SHP77 treated with DMSO at 0.1 percent for 48 hours (cell line): ENCODE data around the gene NXN.
"Not testable (repeated sequence)": the region's sequence is repeated elsewhere in the genome, so short reads cannot be mapped to it uniquely, and the experiment has no call there.

Source experiments
- DNase-seq: peaks from one replicate; lab custom pipeline; 2025; lab: John Stamatoyannopoulos, UW

The NXN gene

DNA sequence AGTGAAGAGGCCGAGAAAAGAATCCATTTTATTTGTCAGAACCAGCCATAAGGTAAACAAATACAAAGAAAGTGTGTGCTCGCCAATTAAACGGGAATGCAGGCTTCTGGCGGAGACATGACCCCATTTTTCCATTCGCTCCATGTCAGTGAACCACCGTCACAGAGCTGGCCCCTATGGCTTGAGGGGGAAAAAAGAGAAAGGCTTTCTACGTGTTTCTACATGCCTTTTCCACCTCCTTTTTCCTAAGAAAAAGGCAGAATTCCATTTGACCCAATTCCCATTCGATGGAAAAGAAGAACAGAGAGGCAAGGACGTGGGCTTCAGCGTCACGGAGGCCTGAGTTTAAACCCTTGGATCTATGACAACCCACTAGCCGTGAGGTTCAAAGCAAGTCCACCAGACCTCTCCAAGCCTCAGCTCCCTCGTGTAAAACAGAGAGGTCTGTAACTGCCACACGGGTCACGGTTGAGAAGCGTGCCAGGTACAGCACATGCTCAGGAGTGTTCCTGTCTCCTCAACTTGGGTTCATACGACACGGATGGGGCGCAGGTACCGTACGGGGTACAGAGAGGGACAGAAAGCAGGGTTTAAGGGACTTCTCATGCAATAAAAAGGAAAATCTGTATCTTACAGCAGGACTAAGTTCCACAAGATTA is 91.9 kb downstream of the NXN start:
- DNase-seq, result no peak

DNA sequence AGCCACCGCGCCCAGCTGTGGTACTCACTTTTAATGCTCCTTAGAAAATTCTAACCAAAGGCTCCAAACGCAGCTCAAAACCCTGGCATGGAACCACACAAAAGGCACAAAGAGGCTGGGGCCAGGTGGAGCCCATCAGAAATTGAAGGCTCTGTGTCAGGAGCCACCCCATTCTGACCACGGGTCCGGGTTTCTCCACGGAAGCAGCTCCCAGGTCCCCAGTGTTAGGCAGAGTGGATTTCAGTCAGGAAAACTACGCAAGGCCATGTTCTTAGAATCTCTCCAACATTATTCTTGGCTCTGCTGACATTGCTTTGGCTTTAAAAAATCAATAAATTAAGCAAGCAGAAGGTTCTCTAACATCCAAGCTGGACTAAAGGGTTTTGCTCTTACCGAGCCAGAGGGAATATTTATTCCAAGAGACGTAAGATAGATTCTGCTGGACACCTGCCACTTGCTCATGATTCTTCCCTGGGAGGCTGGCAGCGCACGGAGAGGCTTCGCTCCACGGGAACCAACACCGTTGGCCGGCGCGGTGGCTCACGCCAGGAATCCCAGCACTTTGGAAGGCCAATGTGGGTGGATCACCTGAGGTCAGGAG is 93.5 kb downstream of the NXN start:
- no peak for DNase-seq

DNA sequence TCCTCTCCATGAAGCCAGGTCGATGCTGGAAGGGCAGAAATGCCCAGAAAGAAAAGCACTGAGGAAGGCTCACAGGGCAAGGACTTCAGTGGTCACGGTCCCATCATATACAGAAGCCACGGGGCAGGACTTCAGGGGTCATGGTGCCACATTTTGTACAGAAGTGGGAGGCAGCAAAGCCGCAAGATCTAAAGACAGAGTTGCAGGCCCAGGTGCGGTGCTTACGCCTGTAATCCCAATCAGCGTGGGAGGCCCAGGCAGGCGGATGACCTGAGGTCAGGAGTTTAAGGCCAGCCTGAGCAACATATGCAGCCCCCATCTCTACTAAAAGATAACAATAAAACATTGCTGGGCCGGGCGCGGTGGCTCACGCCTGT is 96.0 kb downstream of the NXN start:
- DNase-seq, result no peak

DNA sequence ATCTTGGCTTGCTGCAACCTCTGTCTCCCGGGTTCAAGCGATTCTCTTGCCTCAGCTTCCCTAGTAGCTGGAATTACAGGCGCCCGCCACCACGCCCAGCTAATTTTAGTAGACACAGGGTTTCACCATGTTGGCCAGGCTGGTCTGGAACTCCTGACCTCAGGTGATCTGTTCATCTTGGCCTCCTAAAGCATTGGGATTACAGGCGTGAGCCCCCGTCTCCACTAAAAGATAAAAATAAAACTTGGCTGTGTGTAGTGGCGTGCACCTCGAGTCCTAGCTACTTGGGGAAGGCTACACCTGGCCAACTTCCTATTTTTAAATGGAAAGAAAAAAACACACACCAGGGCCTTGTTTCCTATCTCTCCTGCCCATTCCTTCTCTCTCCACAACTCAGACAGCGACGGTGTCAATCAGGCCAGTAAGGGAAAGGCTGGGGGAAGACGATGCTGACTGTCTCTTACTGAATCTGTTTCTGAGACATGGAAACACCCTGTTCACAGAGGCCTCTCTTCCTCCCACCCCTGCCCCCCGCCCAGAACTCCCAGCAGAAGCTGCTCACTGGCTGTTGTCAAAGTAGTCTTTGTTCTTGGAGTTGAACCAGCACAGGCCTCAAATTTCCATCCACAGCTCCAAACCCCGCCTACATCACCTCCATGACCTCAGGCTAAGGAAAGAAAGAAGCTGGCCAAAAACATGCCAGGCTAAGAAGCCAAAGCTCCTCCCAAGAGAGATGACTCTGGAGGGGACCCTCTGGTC is 96.6 kb downstream of the NXN start:
- no peak for DNase-seq

DNA sequence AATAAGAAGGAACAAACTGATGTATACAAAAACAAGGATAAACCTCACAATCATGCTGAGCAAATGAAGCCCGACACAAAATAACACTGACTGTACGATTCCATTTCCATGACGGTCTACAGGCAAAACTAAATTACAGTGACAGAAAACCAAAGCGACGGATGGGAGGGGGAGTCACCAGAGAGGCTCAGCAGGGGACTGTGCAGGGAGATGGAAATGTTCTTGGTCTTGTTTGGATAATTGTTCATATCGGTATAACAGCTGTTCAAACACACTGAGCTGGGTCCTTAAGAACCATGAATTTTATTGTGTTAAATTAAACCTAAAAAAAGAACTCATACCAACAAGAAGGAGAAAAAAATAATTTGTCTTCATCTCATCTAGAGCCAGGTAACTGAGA is 97.8 kb downstream of the NXN start:
- peak; percentile 39 for DNase-seq

DNA sequence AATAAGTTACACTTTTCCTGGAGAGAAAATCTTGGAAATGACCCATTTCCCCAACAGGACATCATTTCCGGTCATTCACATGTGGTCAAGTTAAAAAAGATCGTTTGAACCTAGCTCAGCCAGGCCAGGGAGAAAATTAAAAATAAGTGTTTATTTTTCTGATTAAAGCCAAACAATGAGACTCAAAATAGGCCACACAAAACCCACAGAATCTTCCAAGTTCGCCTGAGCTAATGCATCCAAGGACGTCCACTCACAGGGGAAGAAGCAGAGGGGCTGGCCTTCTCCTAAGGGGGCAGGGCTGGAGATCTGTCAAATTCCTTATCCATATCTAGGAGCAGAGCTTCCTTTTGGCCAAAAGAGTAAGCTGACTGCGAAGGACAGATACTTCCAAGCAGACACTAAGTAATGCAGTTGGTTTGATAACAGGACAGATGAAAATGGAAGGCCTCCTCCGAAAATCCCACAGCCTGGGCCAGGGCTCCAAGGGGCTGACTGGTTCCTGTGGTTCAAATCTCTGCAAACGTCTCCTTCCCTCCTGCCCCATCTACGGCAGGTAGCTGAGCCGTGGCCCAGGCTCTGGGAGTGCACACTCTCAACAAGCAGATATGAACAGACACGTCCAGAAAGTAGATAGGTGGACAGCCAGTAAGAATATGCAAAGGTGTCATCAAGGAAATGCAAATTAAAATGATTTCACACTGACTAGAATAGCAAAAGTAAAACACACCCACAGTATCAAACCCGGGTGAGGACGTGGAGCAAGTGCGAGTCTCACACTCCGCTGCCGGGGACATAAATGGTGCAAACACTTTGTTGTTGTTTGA is 98.9 kb downstream of the NXN start:
- DNase-seq, result no peak

DNA sequence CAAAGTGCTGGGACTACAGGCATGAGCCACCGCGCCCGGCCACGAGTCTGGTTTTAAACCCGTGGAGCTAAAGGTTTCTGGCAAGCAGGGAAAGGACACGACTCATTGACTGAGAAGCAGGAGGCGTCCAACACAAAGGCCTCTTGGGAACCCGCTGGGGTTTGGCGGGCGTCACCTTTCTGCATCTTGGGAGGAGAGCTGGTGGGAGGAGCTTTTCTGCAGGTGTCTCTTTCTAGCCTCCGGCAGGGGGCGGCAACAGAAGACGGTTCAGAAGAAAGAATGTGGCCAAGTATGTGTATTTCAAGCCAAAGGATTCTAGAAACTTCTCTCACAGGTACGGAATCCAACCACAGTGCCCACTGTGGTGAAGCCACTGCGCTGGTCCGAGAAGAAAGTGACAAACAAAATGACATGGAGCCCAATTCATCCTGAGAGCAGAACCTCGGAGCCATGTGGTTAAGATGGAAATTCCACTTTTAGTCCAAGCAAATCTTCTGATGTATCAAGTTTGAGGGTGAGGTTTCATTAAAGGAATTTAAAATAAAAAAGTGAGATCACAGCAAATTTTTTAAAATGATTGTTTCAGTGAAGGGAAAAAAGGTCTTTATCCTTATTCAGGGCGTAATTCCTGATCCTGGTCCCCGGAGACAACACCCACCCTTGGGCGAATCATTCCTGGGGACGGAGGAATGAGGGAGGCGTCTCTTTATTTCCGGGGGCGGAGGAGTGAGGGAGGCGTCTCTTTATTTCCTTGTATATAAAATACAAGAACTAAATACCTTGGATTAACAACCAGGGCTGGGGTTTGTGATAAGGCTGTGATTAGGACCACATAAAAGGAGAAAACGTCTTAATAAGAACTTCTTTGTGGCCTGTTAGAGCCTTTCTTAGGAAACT is 99.8 kb downstream of the NXN start:
- no peak for DNase-seq

DNA sequence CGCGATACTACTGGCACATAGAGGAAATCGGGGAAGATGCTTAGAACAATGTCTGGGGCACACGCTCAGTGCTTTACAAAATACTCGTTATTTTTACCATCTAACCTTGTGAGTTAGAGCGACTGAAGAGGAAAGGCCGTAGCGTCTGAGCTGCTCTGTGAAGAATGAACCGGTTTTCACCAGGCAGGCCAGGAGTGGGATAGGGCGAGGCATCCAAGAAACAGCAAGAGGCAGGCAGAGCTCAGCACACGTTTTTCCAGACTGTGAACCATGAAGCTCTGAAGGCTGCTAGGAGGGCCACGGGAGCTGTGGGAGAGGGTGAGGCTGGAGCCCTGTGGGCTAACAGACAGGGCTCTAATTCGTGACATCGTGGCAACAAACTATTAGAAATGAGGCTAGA is 101.9 kb downstream of the NXN start:
- DNase-seq, result no peak

DNA sequence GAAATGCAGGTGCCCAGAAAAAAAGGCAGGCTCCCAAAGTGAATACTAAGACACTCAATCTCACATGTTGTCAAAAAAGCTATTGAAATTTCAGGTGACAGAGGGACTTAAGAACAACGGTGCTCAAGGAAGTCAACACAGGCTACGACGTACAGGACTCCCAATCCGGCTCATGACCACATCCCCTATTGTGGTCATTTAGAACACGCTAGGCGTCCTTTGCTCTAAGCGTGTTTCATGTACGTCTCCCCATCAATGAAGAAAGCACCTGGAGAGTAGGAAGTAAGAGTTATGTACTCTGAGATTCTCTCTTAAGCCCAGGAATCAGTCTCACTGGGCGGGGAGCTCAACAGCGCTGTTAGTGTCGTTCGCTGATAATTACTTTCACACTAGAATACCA is 103.3 kb downstream of the NXN start:
- no peak for DNase-seq

DNA sequence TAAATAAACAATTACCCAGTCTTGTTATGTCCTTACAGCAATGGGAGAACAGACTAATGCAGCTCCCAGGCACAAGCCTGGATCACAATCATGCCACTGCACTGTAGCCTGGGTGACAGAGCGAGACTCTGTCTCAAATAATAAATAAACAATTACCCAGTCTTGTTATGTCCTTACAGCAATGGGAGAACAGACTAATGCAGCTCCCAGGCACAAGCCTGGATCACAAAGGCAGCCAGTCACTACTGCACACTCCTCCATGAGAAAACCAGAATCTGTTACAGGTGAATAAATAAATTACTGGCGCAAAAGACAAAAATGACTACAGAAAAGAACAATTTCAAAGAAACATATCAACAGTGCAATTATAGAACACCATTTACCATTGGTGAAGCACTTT is 105.0 kb downstream of the NXN start:
- DNase-seq, result not testable (repeated sequence)

DNA sequence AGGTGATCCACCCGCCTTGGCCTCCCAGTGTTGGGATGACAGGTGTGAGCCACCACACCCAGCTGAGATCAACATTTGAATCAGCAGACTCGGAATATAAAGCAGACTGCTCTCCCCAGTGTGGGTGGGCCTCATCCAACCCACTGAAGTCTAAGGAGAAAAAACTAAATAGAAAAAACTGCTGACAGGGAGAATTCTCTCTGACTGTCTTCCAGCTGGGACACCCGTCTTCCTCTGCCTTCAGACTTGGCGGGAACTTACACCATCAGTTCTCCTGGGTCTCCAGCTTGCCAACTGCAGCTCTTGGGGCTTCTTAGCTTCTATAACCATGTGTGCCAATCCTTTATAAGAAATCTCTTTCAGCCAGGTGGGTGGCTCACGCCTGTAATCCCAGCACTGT is 106.7 kb downstream of the NXN start:
- no peak for DNase-seq

DNA sequence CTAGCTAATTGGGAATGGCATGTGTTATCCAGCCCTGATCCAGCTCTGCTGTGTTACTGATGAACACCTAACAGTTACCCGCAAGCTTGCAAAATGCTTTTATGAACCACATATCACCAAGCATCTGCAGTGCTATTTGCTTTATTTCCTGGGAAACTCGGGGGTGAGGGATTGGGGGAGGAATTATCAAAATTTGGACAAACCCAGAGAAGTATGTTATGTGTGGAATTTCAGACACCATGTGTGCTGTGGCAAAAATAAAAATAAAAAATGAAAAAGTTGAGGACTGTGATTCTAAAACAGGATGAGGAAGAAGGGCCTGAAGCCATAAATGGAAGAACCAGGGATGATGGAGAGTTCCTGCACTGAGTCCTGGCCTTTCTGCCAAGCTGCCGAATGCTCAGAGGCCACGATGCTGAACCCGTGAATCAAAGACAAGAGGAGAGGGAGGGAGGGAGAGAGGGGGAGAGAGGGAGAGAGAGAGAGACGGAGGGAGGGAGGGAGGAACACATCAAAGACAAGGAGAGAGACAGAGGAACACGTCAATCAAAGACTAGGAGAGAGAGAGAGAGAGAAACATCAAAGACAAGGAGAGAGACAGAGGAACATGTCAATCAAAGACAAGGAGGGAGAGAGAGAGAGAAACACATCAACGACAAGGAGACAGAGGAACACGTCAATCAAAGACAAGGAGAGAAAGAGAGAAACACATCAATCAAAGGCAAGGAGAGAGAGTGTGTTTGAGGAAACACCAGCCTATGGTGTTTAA is 107.6 kb downstream of the NXN start:
- DNase-seq, result no peak

DNA sequence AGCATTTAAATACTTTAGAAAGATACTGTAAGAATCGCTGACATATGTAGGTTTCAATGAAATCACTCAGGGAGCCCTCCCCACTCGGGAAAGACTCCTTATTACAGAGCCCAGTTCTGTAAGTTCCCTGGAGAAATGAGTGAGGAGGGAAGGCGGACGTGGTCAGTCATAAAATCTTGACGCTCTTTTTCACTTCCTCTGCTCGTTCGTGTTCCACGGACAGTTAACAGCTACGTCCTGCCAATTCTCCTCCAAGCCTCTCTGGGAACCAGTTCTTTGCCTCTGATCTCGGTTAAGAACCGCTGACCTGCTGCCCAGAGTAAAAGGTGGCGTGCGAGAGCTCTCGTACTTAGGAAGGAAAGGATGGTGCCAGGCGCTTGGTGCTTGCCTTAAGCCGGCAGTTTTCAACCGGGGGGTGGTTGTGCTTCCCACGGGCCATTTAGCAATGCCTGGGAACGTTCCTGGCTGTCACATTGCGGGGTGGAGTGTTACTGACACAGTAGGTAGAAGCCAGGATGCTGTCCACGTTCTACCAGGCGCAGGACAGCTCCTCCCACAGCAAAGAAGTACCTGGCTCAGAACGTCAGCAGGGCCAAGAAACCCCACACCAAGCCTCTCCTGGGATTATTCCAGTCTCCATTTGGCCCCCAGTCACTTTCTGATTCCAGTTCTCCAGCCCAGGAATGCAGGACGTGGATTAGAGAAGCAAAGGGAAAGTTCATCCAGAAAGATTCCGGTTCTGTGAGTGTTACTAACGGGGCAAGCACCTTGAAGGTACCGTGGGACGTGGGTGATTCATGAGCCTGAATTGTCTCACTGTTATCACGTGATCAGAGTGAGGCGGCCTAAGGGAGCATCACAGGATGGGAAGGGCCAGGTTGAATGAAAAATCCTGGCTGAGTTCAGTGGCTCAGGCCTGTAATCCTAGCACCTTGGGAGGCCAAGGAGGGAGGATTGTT is 109.7 kb downstream of the NXN start:
- peak; percentile 1 for DNase-seq

DNA sequence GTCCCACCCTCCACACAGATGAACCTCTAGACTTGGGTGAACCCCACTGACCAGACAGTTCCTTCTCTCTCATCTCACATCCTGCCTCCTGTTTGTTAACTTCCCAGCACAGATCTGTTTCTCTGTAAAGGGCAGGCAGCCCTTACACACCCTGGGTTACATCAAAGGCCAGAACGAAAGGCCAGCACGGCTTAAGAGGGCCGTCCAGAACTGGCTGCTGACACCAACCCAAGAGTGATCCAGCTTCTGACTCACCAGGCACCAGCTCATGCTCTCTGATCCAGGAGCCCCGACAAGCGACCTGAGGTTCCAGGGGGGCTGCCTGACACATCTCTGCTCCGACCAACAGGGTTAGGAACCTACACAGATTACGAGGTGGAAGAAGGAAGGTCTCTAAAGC is 110.5 kb downstream of the NXN start:
- DNase-seq, result no peak

DNA sequence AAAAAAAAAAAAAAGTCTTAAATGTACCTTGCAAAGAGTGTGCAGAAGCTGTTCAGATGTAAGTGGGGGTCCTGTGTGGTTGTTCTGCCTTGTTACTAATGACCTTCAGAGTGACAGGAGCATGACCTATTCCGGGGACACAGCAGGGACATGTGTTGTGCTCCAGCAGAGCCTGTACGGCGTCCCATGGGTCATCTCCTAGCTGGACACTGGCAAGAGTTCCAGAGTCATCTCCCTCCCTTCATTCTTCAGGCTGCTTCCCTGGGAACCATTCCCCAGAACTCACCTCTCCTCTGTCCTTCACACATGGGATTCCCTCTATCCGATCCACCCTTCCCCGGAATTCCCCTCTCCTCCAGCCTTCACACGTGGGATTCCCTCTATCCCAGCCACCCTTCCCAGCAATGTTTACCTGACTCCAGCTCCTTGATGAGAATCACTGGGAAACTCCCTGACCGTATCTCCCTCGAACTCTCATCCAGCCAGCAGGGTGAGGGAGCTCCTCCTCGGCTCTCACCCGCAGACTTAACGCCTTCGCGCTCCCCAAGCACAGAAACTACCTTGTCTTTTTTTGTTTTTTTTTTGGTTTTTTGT is 111.6 kb downstream of the NXN start:
- DNase-seq, result no peak

DNA sequence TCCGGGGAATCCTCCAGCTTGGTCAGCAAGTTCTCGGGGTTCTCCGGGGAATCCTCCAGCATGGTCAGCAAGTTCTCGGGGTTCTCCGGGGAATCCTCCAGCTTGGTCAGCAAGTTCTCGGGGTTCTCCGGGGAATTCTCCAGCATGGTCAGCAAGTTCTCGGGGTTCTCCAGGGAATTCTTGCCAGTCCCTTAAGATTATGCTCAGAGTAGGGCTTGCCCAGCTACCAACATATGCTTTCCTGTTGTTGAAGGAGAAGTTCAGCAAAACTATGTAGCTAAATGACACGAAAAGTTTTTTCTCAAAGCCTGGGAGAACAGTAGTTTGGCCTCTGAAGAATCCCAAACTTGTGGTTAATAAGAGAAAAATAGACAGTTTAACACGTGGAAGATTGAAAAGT is 112.3 kb downstream of the NXN start:
- DNase-seq, result not testable (repeated sequence)

DNA sequence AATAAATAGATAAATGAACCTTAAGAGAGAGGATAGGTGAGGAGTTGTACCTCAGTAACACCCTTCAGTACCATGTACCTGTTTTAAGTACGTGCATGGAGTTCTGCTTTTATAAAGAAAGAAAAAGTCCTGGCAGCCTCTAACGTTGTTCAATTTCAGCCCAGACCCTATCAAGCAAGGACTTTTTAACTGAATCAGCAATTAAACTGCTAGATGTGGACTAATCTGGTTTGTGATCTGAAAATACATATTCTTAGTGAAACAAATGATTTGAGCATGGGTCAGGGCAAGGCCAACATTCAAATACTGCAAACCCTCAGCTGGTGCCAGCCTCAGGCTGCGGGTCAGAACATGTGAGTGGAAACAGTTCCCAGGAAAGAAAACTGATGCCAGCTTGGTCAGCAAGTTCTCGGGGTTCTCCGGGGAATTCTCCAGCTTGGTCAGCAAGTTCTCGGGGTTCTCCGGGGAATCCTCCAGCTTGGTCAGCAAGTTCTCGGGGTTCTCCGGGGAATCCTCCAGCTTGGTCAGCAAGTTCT is 112.9 kb downstream of the NXN start:
- DNase-seq, result no peak

DNA sequence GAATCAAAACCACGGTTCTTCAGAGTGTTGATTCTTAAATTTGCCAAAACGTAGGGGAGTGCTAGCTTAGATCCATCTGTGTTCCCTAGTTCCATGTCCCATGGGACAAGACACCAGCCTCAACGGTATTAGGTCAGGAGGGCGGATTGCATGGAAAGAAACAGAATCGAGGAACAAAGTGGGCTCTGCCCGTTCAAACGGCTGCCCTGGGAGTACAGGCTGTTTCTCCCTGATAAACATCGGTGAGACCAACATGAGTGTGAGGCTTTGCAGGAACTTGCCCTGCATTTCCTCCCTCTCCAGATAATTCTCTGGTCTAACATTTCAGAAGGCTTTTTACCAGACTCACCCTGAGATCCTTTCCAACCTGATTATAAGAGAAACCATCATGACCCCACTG is 115.3 kb downstream of the NXN start:
- DNase-seq, result no peak

DNA sequence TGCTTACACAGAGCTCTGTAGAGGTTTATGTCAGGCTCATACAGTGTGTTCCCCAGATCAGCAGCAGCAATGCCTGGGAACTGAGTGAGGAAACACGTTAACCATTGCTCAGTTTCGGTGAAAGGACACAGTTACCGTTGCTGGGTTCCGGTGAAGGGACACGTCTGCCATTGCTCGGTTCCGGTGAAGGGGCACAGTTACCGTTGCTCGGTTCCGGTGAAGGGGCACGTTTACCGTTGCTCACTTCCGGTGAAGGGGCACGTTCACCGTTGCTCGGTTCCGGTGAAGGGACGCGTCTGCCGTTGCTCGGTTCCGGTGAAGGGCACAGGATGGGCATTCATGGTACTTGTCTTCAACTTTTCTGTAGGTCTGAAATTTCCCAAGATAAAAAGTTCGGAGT is 115.7 kb downstream of the NXN start:
- DNase-seq, result no peak
